Measurements from ENCODE around the gene TAF11L11.
"Not testable (repeated sequence)": the region's sequence is repeated elsewhere in the genome, so short reads cannot be mapped to it uniquely, and the experiment has no call there.

DNA sequence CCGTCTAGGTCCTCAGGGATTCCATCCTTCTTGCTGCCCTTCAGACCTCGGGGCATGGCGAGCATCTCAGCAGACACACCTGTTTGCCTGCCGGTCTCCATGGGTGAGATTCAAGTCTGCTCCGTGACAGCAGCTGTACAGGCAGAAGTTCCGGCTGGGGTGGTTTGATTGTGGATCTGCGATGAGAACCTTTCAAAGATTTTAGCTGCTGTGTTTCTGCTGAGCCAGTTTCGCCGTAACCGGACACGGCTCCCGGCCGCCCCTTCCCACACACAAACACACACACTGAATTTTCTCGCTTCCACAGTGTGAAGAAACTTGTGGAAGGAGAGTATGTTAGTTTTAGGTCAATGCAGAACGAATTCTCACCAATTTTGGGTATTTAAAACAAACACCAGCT, 6.3 kb upstream of the TAF11L11 start, which contains the start of gene TAF11L10:
- TF ChIP-seq, protein P1, sequence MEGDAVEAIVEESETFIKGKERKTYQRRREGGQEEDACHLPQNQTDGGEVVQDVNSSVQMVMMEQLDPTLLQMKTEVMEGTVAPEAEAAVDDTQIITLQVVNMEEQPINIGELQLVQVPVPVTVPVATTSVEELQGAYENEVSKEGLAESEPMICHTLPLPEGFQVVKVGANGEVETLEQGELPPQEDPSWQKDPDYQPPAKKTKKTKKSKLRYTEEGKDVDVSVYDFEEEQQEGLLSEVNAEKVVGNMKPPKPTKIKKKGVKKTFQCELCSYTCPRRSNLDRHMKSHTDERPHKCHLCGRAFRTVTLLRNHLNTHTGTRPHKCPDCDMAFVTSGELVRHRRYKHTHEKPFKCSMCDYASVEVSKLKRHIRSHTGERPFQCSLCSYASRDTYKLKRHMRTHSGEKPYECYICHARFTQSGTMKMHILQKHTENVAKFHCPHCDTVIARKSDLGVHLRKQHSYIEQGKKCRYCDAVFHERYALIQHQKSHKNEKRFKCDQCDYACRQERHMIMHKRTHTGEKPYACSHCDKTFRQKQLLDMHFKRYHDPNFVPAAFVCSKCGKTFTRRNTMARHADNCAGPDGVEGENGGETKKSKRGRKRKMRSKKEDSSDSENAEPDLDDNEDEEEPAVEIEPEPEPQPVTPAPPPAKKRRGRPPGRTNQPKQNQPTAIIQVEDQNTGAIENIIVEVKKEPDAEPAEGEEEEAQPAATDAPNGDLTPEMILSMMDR (conservative IDR thresholded peaks at IDR 0.05; ENCODE audit: low read depth, low read length) = not testable (repeated sequence)
- TF ChIP-seq EZH2 (IDR thresholded peaks at IDR 0.05; ENCODE audit: borderline replicate concordance, low read depth, low read length, poor library complexity, severe bottlenecking) = not testable (repeated sequence)

All from A673 (cell line).